ENCODE results near the gene FAAP20.

Gene FAAP20

DNA sequence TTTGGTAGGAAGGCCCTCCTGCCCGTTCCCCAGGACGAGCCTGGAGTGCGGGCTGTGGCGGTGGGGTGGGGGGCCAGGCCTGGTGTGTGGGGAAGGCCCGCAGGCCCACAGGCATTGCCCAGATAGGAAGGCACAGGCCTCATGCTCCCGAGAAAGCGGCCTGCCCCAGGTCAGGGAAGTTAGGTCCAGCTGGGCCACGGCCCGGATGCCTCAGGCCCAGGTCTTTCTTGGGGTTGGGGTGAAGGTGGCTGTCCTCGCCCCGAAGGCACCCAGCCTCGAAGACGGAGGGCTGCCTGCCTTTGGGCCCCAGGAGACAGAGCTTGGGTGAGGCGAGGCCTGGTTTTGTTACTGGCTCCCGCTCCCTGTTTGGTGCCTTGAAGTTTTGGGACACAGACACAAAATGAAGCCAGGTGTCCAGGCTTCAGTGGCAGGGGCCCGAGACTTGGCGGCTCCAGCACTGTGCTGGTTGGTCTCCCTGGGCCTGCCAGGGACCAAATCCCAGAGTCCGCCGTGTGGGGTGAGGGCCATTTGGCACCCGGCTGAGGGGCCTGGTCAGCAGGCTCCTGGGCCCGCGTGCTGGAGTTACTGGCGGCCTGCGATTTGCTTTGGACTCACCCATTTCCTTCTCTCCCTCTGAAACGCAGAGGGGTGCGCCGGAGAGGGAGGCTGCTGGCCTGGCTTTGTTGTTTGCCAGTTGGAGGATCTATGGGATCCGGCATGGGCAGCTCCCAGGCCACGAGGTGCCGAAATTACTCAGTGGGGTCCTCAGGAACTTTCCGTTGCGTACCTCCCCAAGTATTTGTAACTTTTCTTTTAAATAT is 35.5 kb upstream of the FAAP20 start:
- ATAC-seq, result peak; percentile 13
- TF ChIP-seq TSHZ2 (CRISPR knock-in tag; IDR thresholded peaks at IDR 0.05) (no peak), ESRRG (CRISPR knock-in tag; IDR thresholded peaks at IDR 0.05) (no peak), PATZ1 (CRISPR knock-in tag; IDR thresholded peaks at IDR 0.05; ENCODE audit: borderline replicate concordance) (no peak), ZNF565 (CRISPR knock-in tag; conservative IDR thresholded peaks at IDR 0.05; ENCODE audit: low read depth) (no peak), GLIS3 (CRISPR knock-in tag; IDR thresholded peaks at IDR 0.05) (no peak), TOX (CRISPR knock-in tag; IDR thresholded peaks at IDR 0.05; ENCODE audit: borderline replicate concordance) (no peak), CSRNP3 (CRISPR knock-in tag; IDR thresholded peaks at IDR 0.05) (no peak), CSDC2 (CRISPR knock-in tag; IDR thresholded peaks at IDR 0.05) (no peak), ZFP3 (CRISPR knock-in tag; IDR thresholded peaks at IDR 0.05) (no peak)

- ATAC-seq, result peak; percentile 24
- TF ChIP-seq TCF4 (CRISPR knock-in tag; IDR thresholded peaks at IDR 0.05; ENCODE audit: borderline replicate concordance) (no peak), ZNF565 (CRISPR knock-in tag; conservative IDR thresholded peaks at IDR 0.05; ENCODE audit: low read depth) (no peak), POU6F1 (CRISPR knock-in tag; IDR thresholded peaks at IDR 0.05; ENCODE audit: borderline replicate concordance, low read depth) (no peak), TSHZ2 (CRISPR knock-in tag; IDR thresholded peaks at IDR 0.05) (no peak), CSRNP3 (CRISPR knock-in tag; IDR thresholded peaks at IDR 0.05) (no peak), RARB (CRISPR knock-in tag; IDR thresholded peaks at IDR 0.05) (no peak), SNAI2 (CRISPR knock-in tag; IDR thresholded peaks at IDR 0.05) (no peak)
- TF ChIP-seq, protein P1, sequence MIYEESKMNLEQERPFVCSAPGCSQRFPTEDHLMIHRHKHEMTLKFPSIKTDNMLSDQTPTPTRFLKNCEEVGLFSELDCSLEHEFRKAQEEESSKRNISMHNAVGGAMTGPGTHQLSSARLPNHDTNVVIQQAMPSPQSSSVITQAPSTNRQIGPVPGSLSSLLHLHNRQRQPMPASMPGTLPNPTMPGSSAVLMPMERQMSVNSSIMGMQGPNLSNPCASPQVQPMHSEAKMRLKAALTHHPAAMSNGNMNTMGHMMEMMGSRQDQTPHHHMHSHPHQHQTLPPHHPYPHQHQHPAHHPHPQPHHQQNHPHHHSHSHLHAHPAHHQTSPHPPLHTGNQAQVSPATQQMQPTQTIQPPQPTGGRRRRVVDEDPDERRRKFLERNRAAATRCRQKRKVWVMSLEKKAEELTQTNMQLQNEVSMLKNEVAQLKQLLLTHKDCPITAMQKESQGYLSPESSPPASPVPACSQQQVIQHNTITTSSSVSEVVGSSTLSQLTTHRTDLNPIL (CRISPR knock-in tag; IDR thresholded peaks at IDR 0.05; ENCODE audit: low read depth), result no peak
Measured at GRCh38 chr1:2229037-2229864, 34.7 kb upstream of the FAAP20 start.

Data from SK-N-SH treated with all-trans-retinoic acid at 6 μM for 48 hours (cell line).